ENCODE data around the gene EVC2.

Gene EVC2

GRCh38 chr4:5712517-5712916 is 4.2 kb upstream of the EVC2 start:
- H3K4me3 ChIP-seq (replicated peaks; ENCODE audit: insufficient read depth, low read length) = no peak overlapping the region
- no peak overlapping the region for H3K27ac ChIP-seq (replicated peaks)
- no peak for DNase-seq (ENCODE audit: low read depth in 1 of 2, low spot score in 1 of 2)
- TF ChIP-seq CTCF (IDR thresholded peaks at IDR 0.05; ENCODE audit: insufficient read depth, low read length) (no peak), SPI1 (IDR thresholded peaks at IDR 0.05; ENCODE audit: borderline replicate concordance, low read depth) (no peak), GABPA (IDR thresholded peaks at IDR 0.05; ENCODE audit: low read depth) (no peak), REST (IDR thresholded peaks at IDR 0.05; ENCODE audit: insufficient replicate concordance, low read depth) (no peak), POLR2AphosphoS5 (IDR thresholded peaks at IDR 0.05; ENCODE audit: low read depth) (no peak)
- peaks cover 35% of the 10 kb centered on the region for H3K27me3 ChIP-seq (ENCODE audit: insufficient read depth, poor library complexity, severe bottlenecking)

GRCh38 chr4:5711479-5712184 is 3.3 kb upstream of the EVC2 start:
- no peak for DNase-seq (ENCODE audit: low read depth in 1 of 2, low spot score in 1 of 2)
- TF ChIP-seq REST (IDR thresholded peaks at IDR 0.05; ENCODE audit: insufficient replicate concordance, low read depth) (no peak), CTCF (IDR thresholded peaks at IDR 0.05; ENCODE audit: insufficient read depth, low read length) (no peak), GABPA (IDR thresholded peaks at IDR 0.05; ENCODE audit: low read depth) (no peak), SPI1 (IDR thresholded peaks at IDR 0.05; ENCODE audit: borderline replicate concordance, low read depth) (no peak), POLR2AphosphoS5 (IDR thresholded peaks at IDR 0.05; ENCODE audit: low read depth) (no peak)
- Histone ChIP-seq H3K27ac (replicated peaks) (no peak overlapping the region), H3K4me3 (replicated peaks; ENCODE audit: insufficient read depth, low read length) (no peak overlapping the region), H3K27me3 (ENCODE audit: insufficient read depth, poor library complexity, severe bottlenecking) (peaks cover 40% of the 10 kb centered on the region)

- H3K27me3 ChIP-seq (ENCODE audit: insufficient read depth, poor library complexity, severe bottlenecking) = peaks cover 43% of the 10 kb centered on the region
- no peak within 1 kb of the TSS for H3K27ac ChIP-seq (replicated peaks)
- DNase-seq (ENCODE audit: low read depth in 1 of 2, low spot score in 1 of 2) = no peak
- TF ChIP-seq REST (IDR thresholded peaks at IDR 0.05; ENCODE audit: insufficient replicate concordance, low read depth) = no peak
- no peak for TF ChIP-seq CTCF (IDR thresholded peaks at IDR 0.05; ENCODE audit: insufficient read depth, low read length)
- TF ChIP-seq GABPA (IDR thresholded peaks at IDR 0.05; ENCODE audit: low read depth) = no peak
- TF ChIP-seq SPI1 (IDR thresholded peaks at IDR 0.05; ENCODE audit: borderline replicate concordance, low read depth) = no peak
- no peak for TF ChIP-seq POLR2AphosphoS5 (IDR thresholded peaks at IDR 0.05; ENCODE audit: low read depth)
- no peak within 1 kb of the TSS for H3K4me3 ChIP-seq (replicated peaks; ENCODE audit: insufficient read depth, low read length)
These were observed 2.7 kb upstream of the EVC2 start, which contains the start of gene EVC for GRCh38 chr4:5710961-5711478. EVC (plus strand) TSS chr4:5711201; CDS start chr4:5711381, 180 bp downstream.

All from HL-60 (cell line).